HL-60 (cell line): ENCODE results near the gene RASSF8.

Experiments
- CTCF ChIP-seq: IDR thresholded peaks from one replicate; pipeline ENCODE4 v1.5.1; 2011; ENCODE audit warnings: low read length, control low read depth, inconsistent platforms; ENCODE audit not compliant: insufficient read depth
- GABPA ChIP-seq: IDR thresholded peaks from 2 replicates; pipeline ENCODE4 v1.6.1; 2012; ENCODE audit warnings: low read depth
- POLR2AphosphoS5 ChIP-seq: IDR thresholded peaks from 2 replicates; pipeline ENCODE4 v1.6.1; 2012; ENCODE audit warnings: low read depth
- REST ChIP-seq: IDR thresholded peaks from 2 replicates; pipeline ENCODE4 v1.6.1; 2012; ENCODE audit warnings: low read depth; ENCODE audit not compliant: insufficient replicate concordance
- SPI1 ChIP-seq: IDR thresholded peaks from 2 replicates; pipeline ENCODE4 v1.6.1; 2012; ENCODE audit warnings: low read depth, mild to moderate bottlenecking, borderline replicate concordance

- no peak for TF ChIP-seq CTCF
- no peak for TF ChIP-seq REST
- no peak for TF ChIP-seq POLR2AphosphoS5
- TF ChIP-seq GABPA, result no peak
- no peak for TF ChIP-seq SPI1
These were observed 17.2 kb downstream of the RASSF8 start for GRCh38 chr12:25975682-25976081.
